Stimulated activated CD8-positive, alpha-beta memory T cell treated with anti-CD3 and anti-CD28 coated beads, Interleukin-7, amount 100 ng/mL, for 24 hours (primary cell): ENCODE results near the gene SLC39A3.

Experiments
- DNase-seq: peaks from one replicate; pipeline ENCODE4 v3.0.0-alpha.2; 2020; ENCODE audit warnings: low read depth

The SLC39A3 gene

DNA sequence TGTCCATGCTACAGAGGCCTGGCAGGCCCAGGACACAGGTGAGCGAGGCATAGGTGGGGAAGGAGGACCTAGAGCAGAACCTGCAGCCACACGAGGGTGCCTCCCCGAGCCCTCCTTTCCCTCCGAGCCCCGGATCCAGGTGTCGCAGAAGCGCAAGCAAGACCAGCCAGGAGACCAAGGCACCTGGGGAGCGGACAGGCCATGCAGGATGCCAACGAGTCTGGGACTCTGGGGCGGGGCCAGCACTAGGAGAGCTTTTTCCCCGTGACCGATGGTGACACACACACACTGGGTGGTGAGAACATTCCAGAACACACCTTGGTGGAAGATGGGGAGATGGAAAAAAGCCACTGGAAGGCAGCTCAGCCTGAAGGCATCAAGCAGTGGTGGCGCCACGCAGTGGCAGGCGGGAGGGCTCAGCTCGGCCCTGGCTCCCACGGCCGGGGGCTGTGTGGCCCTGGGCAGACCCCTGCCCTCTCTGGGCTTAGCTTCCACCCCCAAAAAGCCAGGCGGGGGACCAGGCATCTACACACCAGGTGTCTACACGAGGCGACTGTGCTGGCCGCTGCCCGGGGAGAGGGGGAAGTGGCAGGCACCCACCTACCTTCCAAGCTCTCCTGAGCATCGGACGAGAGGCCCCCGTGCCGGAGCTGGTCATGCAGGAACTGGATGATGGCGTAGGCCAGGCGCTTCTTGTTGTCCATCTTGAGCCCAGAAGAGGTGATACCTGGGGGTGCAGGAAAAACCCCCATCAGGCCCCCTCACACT, 28.7 kb upstream of the SLC39A3 start:
- no peak for DNase-seq

DNA sequence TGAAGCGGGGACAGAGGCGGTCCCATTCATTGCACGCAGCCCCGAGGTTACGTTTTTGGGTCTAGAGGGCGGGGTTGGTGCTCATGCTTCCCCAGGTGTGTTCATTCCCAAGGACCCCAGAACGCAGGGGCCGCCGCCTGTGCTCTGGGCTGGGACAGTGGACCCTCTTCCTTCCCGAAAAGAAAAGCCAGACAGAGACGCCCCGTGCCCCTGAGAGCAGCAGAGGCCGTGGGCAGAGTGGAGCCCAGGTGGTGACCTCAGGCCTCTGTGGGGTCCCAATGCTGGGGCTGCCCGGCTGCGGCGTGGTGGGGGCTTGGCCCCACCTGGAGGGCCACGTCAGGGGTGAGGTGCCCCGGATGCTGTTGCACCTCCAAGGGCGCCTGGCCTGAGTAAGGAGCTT, 27.9 kb upstream of the SLC39A3 start:
- DNase-seq, result no peak

DNA sequence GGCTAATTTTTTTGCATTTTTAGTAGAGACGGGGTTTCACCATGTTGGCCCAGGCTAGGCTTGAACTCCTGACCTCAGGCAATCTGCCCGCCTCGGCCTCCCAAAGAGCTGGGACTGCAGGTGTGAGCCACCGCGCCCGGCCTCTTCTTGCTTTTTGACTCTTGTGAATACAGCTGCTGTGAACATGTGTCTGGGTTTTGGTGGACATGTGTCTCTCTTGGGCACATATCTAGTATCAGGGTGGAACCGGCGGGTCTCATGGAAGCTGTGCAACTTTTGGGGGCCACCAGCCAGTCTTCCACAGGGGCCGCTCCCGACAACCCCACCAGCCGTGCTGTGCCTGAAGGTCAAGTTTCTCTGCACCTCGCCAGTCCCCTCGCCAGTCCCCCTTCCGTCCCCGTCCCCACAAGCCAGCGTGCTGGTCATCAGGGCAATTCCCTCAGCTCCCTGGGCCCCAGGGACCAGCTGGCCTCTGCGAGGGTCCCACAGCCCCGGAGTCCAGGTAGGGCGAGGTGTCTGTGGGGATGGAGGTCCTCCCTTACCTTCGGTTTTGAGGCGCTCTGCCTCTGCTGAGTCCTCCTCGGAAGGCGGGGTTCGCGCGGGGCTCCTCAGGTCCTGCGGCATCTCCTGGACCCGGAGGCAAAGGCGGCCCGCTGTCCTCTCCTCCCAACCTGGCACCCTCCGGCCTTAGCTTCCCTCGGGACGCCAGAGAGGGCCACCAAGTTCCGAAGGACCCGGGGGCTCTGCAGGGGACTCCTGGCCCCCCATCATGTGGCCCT, 27.0 kb upstream of the SLC39A3 start:
- no peak for DNase-seq

DNA sequence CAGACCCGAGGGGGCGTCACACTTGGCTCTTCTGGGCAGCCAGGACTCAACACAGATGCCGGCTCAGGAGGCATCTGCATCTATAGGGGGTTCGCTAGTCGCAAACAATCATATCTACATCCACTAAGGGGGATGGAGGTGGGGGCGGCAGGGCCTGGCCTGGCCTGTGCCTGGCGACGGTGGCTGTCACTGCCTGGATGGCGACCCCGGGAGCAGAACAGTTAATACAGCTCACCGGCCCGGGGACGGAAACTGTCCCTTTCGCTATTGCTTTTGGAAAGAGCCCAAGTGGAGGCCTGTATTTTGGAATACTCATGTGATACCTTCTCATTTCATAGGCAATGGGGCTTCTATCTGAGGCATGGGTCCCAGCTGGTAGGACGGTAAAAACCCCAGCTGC, 25.6 kb upstream of the SLC39A3 start:
- no peak for DNase-seq

DNA sequence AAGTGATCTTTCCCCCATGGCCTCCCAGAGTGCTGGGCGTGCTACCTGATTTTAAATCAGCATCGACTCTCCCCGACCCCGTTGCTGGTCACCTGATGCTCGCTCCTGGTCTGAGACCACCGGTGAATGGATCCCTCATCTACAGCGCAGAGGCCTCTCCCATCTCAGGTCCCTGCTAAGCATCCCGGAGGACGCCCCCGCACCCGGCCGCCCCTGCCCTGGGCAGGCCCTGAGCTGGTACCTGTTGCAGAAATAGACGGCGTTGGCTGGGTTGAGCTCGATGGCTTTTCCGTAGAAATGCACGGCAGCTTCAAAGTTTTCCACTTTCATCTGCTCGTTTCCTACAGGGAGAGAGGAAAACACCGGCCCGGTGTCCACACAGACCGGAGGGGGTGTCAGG, 25.1 kb upstream of the SLC39A3 start:
- DNase-seq, result no peak

DNA sequence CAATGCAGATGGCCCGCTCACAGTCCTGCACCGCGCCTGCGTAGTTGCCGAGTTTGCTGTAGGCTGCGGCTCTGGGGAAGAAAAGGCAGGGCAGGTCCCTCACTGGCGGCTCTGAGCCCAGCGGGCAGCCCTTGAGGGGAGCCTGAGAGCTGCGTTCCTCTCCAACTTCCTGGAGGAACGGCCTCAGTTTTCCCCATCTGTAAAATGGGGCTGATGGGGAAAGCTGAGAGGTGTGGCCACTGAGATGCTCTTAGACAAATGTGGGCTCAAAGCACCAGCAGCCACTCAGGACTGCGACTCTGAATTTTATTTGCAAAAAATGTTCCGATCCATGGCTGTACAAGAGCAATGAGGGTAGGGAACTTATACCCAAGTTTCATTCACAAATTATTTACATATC, 23.9 kb upstream of the SLC39A3 start:
- DNase-seq, result no peak

DNA sequence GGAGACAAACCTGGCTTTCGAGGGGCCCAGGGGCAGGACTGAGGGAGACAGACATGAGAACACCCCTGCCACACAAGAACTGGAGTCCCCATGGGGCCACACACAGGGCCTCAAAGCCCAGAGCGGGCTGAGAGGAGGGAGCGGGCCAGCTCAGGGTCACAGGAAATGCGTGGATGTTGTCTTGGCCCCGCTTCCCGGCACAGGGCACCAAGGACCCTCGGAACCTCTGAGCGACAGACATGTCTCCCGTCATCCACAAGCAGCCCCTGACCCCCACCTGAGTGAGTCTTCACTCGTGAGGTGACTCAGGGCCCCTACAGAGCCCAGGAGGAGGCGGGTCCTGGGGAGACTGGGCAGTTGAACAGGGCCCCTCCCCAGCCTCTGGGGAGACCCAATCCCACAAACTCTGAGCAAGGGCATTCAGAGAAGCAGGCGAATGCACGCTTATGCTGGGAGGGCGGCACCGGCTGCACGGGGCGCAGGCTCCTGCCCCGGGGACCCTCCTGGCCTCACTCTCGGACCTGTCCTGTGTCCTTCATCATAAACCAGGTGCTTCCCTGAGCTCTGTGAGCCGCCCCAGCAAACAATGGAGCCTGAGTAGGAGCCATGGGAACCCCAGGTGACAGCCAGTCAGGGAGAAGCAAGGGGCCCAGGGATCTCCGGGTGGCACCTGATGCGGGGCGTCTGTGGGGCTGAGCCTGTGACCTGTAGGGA, 23.1 kb upstream of the SLC39A3 start:
- no peak for DNase-seq

DNA sequence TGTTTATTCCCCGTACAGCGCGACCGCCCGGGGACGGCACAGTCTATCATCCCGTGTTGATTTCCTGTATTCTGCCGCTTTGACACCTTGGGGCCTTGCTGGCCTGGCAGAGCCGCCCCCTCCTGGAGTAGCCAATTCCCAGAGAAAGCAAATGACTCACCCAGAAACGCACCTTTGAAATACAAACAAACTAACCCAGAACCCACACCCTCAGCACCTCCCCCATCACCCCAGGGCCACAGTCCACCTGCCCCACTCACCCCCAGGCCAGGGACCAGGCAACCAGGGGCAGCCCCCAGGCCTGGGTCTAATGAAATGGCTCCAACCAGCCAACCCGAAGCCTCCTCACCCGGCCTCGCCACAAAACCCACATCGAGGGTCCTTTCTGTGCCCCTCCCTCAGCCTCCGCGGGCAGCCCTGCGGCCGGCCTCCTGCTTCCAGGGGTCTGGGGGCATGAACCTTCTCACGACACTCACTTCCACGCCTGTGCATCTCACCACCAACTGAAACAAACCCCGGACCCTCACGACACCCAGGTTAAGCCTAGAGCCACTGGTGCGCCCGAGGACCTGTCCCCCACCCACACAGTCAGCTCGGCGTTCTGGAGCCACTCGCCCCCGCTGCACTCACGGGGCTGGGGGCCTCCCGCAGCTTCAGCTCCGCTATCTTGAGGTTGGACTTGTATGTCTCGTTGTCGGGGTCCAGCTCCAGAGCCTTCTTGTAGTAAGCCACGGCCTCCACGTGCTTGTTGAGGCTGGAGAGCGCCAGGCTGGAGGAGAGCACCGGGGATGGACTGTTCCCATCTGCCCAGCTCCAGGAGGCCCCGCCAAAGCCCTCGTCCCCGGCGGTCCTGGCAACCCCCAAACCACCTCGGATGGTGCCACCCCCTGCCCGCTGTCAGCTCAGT, 22.3 kb upstream of the SLC39A3 start:
- DNase-seq, result no peak

DNA sequence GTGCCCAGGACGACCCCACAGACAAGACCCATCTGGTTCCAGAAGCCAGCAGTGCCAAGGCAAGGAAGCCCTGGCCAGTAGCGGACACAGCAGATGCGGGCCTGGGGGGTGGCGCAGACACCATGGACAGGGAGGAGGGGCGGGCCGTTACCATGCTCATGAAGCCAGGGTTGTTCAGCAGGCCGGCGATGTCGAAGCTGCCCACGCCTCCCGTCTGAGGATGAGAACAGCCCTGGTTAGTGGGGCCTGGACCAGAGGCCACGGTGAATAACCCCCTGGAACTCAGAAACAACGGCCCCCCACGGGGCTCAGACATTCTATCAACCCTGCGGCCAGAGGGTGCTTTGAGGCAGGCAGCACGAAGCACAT, 21.5 kb upstream of the SLC39A3 start:
- no peak for DNase-seq

DNA sequence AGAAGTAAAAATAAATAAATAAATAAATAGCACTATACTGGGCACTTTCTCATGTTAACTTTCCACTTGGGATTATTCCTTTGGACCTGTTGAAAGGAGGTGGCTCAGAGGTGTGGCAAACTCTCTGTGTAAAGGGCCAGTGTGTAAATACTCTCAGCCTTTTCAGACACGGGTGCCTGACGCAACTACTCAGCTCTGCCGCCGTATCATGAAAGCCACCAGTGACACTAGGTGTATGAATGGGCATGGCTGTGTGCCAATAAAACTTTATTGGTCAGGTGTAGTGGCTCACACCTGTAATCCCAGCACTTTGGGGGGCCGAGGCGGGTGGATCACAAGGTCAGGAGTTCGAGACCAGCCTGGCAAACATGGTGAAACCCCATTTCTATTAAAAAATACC, 20.1 kb upstream of the SLC39A3 start:
- DNase-seq, result no peak

DNA sequence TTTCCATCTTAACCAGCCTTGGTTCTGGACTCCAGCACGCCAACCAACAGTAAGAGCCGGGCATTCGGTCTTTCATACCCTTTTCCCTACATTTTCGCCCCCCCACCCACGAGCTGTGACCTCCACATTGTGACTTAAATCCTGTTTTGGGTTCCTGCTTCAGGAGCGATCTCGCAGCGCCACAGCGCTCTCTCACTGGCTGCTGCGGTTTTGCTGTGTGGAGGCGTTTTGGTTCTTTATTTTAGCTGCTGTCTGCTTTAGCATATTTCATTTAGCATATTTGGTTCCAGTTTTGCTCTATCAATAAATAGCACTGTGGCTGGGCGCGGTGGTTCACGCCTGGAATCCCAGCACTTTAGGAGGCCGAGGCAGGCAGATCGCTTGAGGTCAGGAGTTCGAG, 19.5 kb upstream of the SLC39A3 start:
- DNase-seq, result no peak

DNA sequence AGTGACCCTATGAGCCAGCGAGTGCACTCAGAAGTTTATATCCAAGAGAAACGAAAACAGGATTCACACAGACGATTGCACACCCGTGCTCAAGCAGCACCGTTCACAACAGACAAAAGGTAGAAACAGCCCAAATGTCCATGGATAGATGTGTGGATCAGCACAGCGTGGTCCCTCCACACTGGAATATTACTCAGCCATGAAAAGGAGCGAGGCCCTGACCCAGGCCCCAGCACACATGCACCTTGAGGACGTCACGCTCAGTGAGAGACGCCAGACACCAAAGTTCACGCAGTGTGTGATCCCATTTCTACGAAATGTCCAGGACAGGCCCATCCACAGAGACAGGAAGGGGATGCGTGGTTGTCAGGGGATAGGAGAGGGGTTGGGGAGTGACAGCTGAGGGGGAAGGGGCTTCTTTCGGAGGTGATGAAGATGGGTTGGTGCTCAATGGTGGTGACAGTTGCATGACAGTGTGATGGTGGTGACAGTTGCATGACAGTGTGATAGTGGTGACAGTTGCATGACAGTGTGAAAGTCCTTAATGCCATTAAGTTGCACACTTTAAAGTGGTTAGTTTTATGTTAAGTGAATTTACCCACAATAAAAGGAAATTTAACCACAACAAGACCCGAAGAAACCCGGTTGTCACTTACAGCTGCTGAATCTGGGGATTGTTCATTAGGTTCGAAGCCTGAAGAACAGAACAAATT, 18.9 kb upstream of the SLC39A3 start:
- no peak for DNase-seq

DNA sequence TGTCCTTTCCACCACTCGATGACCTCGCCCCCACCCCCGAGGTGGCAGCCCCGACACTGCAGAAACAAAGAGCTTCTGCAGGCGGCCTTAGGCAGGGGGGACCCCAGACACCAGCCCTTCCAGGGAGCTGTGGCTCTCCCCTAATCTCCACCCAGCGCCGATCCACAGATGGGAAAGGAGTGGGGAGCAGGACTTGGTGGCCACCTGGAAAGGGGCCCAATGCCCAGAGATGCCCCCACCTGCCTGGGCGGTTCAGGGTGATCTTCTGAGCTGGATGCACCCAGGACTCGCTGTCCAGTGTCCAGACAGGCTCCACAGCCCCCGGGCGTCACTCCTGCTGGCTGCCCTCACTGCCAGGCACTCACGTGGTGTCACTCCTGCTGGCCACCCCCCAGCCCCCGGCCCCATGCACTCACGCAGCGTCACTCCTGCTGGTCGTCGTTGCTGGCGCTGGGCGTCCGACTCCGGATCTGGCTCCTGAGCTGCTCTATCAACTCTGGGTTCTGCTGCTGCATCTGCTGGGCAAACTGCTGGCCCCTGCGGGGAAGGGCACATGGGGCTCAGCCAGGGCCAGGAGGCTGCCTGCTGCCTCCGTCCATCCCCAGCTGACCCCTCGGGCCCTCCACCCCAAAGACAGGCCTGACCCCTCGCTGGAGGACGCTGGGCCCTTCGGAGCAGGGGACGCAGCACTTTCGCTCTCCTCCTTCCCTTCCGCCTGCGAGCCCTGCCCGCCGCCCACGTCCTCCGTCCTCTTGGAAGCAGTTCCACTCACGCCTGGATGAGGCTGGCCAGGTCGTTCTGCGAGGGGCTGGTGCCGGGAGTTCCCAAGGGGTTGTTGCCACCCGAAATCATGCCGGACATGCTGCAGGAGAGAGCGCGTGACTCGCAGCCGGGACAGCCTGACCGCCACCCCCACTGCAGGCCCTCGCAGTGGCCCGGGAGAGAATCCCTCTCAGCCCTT, 17.4 kb upstream of the SLC39A3 start:
- no peak for DNase-seq

DNA sequence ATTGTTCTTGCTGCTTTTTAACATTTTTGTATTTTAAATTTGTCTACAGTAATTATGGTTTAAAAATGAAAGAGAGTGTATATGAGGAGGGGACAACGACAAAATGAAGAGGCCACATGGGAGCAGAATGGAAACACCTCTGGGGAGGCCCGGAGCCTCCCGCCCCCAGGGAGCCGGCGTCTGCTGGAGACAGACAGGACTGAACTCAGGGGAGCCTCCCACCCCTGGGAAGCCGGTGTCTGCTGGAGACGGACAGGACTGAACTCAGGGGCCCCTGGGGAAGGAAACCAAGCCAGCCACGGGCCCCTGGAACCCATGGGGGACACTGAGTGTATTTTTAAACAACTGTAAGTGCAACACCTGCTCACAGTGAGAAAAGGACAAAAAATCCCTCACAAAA, 16.7 kb upstream of the SLC39A3 start:
- DNase-seq, result no peak

DNA sequence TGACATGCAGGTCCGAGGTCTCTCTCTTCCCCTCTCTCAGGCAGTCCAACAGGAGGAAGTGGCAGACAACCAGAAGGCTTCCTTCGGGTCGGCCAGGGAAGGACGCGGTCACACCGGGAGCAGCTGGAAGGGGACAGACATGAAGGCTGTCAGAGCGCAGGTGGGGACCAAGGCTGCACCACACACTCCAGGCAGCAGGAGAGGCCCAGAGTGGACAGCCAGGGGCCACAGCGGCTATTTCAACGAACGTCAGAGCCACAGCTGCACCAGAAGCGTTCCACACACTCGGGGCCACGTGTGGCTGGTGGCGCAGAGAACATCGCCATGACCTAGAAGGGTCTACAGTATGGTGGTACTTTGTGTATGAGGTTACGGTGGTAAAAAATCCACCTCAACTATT, 16.0 kb upstream of the SLC39A3 start:
- DNase-seq, result no peak

DNA sequence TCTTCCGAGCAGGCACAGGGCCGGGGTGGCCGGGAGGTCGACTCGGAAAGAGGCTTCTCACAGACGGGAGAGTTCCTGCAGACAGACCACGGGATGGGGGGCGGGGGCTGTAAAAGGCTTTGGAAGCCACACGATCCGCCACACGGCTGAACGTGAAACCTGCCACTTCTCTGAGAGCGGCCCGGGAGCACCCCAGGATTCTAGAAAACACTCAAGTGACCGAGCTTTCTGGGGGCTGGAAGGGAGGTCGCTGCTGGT, 15.6 kb upstream of the SLC39A3 start:
- no peak for DNase-seq

DNA sequence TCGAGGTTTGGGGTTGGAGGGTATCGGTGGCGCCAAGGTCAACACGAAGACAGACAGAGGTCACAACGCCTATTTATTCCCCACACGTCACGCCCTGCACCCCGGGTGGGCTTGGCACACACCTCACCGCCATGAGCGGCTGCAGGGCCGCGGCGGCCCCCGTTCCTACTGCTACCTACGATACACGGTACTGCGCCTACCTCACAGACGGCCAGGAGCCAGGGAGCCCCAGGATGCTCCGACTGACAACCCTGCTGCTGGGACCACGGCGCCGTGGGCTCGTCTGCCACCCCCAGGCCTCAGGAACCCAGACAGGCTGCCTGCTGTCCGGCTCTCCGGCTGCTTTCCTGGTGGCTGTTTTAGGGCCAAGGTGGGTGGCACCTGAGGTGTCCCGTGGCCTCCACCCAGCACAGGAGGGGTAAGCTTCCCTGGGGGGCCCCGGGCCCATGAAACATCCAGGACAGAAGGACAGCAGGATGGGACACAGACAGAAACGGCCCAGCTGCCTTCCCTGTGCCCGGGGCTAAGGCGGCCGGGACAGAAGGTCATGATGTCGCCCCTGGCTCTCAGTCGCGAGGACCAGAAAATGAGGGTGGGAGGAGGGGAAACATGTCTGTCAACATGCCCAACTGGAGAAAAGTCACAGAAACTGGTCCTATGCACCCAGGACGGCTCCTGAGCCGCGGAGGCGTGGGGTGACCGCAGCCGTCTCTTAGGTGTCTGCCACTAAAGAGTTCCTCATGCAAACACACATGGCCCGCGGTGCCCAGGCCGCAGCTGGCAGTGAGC, 15.0 kb upstream of the SLC39A3 start:
- DNase-seq, result no peak

DNA sequence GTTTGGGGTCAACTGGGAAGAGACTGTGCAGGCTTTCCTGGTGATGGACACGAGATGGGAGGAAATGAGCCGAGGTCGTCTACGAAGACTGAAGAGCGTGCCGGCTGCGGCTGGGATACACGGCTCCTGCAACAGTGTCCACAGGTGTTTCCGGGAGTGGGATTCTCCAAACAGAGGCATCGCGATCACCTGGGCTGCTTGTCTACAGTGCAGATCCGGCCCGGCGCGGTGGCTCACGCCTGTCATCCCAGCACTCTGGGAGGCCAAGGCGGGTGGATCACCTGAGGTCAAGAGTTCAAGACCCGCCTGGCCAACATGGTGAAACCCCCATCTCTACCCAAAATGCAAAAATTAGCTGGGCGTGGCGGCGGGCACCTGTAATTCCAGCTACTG, 11.6 kb upstream of the SLC39A3 start:
- no peak for DNase-seq

DNA sequence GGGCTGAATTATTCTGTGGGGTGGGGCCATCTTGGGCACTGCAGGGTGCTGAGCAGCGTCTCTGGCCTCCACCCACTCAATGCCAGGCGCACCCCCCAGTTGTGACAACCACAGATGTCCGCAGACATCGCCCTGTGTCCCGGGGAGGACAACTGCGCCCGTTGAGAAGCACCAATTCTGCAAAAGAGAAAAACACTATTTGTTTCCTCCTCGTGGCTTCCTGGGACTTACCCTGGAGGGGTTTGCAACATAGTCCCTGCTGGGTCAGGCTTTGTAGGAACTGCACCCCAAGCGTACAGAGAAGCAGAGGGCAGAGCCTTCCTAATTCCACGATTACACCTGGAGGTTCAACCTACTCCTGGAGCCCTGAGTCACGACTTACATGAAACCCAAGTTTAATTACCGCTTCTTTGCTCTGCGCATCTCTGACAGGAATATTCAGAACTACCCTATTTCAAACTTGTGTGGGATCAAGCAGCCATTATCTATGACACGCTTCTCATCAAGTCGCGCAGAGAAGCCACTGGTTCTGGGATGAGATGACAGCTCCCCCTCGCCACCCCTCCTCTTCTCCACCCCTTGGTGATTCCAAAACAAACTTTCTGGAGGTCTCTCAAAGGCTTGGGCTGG, 11.1 kb upstream of the SLC39A3 start:
- no peak for DNase-seq
